HepG2 (cell line): Measurements from ENCODE around the gene ZNF547. TPM values are rescaled to one million over a fixed set of nuclear protein-coding genes. Genes with fewer than 3 reads are reported as not detected.
A peak's percentile ranks its signal among the peaks of the same experiment; 100 is the strongest.

ENCODE experiments used
- ATF1 ChIP-seq: IDR thresholded peaks from 2 replicates; pipeline ENCODE4 v1.6.1; 2016; ENCODE audit warnings: mild to moderate bottlenecking, control low read depth
- BRD4 ChIP-seq: sonication (generic); formaldehyde crosslinking; IDR thresholded peaks from 2 replicates; pipeline ENCODE4 v1.4.0; 2020; ENCODE audit warnings: missing genetic modification reagents
- EED ChIP-seq: sonication (generic); formaldehyde crosslinking; IDR thresholded peaks from 2 replicates; pipeline ENCODE4 v1.5.0; 2020; ENCODE audit warnings: mild to moderate bottlenecking, missing genetic modification reagents
- FOXO4 ChIP-seq: sonication (generic); formaldehyde crosslinking; conservative IDR thresholded peaks from 2 replicates; pipeline ENCODE4 v1.8.1; 2023; ENCODE audit warnings: missing genetic modification reagents
- GPN1 ChIP-seq: sonication (generic); formaldehyde crosslinking; IDR thresholded peaks from 2 replicates; pipeline ENCODE4 v1.5.1; 2020; ENCODE audit warnings: missing genetic modification reagents, borderline replicate concordance
- HMGXB4 ChIP-seq, 2 experiments: sonication (generic) in 1 of 2; formaldehyde crosslinking in 1 of 2; IDR thresholded peaks; 2 replicates each; pipeline versions ENCODE4 v1.4.0 to v1.6.1; 2018 to 2020; ENCODE audit warnings: missing genetic modification reagents in 2 of 2, borderline replicate concordance in 1 of 2, low read depth in 1 of 2, mild to moderate bottlenecking in 1 of 2, missing biosample characterization in 1 of 2
- JUN ChIP-seq: sonication (generic); formaldehyde crosslinking; IDR thresholded peaks from 2 replicates; pipeline ENCODE4 v1.4.0; 2020; ENCODE audit warnings: mild to moderate bottlenecking, missing genetic modification reagents
- KDM5A ChIP-seq: fragments of 200-600 bp; sonication (generic); IDR thresholded peaks from 2 replicates; pipeline ENCODE4 v1.7.0; 2018; ENCODE audit warnings: antibody characterized with exemption, mild to moderate bottlenecking, low read length, borderline replicate concordance
- NFYB ChIP-seq: sonication (generic); formaldehyde crosslinking; IDR thresholded peaks from 2 replicates; pipeline ENCODE4 v1.4.0; 2020; ENCODE audit warnings: missing genetic modification reagents
- NPAS2 ChIP-seq: sonication (generic); formaldehyde crosslinking; IDR thresholded peaks from 2 replicates; pipeline ENCODE4 v1.8.0; 2022; ENCODE audit warnings: mild to moderate bottlenecking, missing genetic modification reagents, borderline replicate concordance
- PRDM4 ChIP-seq: sonication (generic); formaldehyde crosslinking; IDR thresholded peaks from 2 replicates; pipeline ENCODE4 v1.9.0; 2021; ENCODE audit warnings: missing genetic modification reagents, borderline replicate concordance
- SRSF9 ChIP-seq: fragments of 200-400 bp; formaldehyde crosslinking; IDR thresholded peaks from 2 replicates; pipeline ENCODE4 v1.6.1; 2018; ENCODE audit warnings: borderline replicate concordance, mild to moderate bottlenecking, low read depth, low read length; ENCODE audit not compliant: insufficient read depth, poor library complexity, severe bottlenecking
- TBP ChIP-seq: sonication (generic); formaldehyde crosslinking; IDR thresholded peaks from 2 replicates; pipeline ENCODE4 v1.5.0; 2020; ENCODE audit warnings: missing genetic modification reagents
- TFDP2 ChIP-seq: sonication (generic); formaldehyde crosslinking; IDR thresholded peaks from 2 replicates; pipeline ENCODE4 v1.4.0; 2020; ENCODE audit warnings: missing genetic modification reagents
- ZBTB14 ChIP-seq: sonication (generic); formaldehyde crosslinking; IDR thresholded peaks from 2 replicates; pipeline ENCODE4 v1.4.0; 2020; ENCODE audit warnings: missing genetic modification reagents
- ZMAT5 ChIP-seq: sonication (generic); formaldehyde crosslinking; IDR thresholded peaks from 2 replicates; pipeline ENCODE4 v1.5.0; 2020; ENCODE audit warnings: mild to moderate bottlenecking, low read depth, missing genetic modification reagents, borderline replicate concordance
- ZNF333 ChIP-seq: sonication (generic); formaldehyde crosslinking; IDR thresholded peaks from 2 replicates; pipeline ENCODE4 v1.4.0; 2020; ENCODE audit warnings: mild to moderate bottlenecking, missing genetic modification reagents, borderline replicate concordance
- ZNF891 ChIP-seq: sonication (generic); formaldehyde crosslinking; IDR thresholded peaks from 2 replicates; pipeline ENCODE4 v1.5.0; 2020; ENCODE audit warnings: mild to moderate bottlenecking, missing genetic modification reagents
- ZSCAN29 ChIP-seq: sonication (generic); formaldehyde crosslinking; conservative IDR thresholded peaks from 2 replicates; pipeline ENCODE4 v1.4.0; 2020; ENCODE audit warnings: mild to moderate bottlenecking, missing genetic modification reagents
- ZSCAN30 ChIP-seq: sonication (generic); formaldehyde crosslinking; IDR thresholded peaks from 2 replicates; pipeline ENCODE4 v1.5.0; 2020; ENCODE audit warnings: mild to moderate bottlenecking, missing genetic modification reagents
- polyA plus RNA-seq, 8 experiments: library from polyadenylated mRNA; depleted of rRNA in 3 of 8; stranded (reverse) in 7 of 8; unstranded in 1 of 8; fragments of >200 nt; fragmentation: Illumina TruSeq in 4 of 8; extraction: Trizol in 4 of 8; gene quantifications; 2 replicates each; pipeline versions ENCODE4 v1.2.1 to v1.2.3, GENCODE V29; 2011 to 2016; ENCODE audit warnings: low read depth in 4 of 8, missing spikeins in 1 of 8, mixed read lengths in 1 of 8; ENCODE audit not compliant: insufficient read depth in 1 of 8
- total RNA-seq, 5 experiments: library from RNA; depleted of rRNA; stranded (reverse); fragments of >200 nt; fragmentation: Illumina TruSeq; extraction: Trizol; gene quantifications; 2 replicates each; pipeline ENCODE4 v1.2.3, GENCODE V29; 2016; ENCODE audit warnings: low read depth in 1 of 5

ZNF547 gene
- total and polyA plus RNA-seq, 2 of the 13 experiments (the other 11 are each of a cell fraction or from before 2014, with no cell fraction given) = 2.0 to 2.6 TPM

GRCh38 chr19:57362997-57363687, at the start of gene ZNF547, which contains the start of gene TRAPPC2B (continued):
- no peak for TF ChIP-seq ZMAT5 (CRISPR knock-in tag)
- peak; percentile 98 for TF ChIP-seq ATF1
- TF ChIP-seq TBP (CRISPR knock-in tag) = no peak
- no peak for TF ChIP-seq ZNF333 (CRISPR knock-in tag)
- no peak; the same call in 1 of the 2 replicates for TF ChIP-seq ZNF891 (CRISPR knock-in tag)
- TF ChIP-seq PRDM4 (CRISPR knock-in tag) = no peak
- TF ChIP-seq KDM5A = peak; percentile 71; the same call in 1 of the 2 replicates
- no peak; the same call in 1 of the 2 replicates for TF ChIP-seq EED (CRISPR knock-in tag)
- peak; percentile 92 for TF ChIP-seq NFYB (CRISPR knock-in tag)
- TF ChIP-seq SRSF9 = no peak
- no peak for TF ChIP-seq NPAS2 (CRISPR knock-in tag)
- TF ChIP-seq BRD4 (CRISPR knock-in tag) = no peak
- peak; percentile 12; the same call in 1 of the 2 replicates for TF ChIP-seq JUN
- TF ChIP-seq GPN1 = no peak
- TF ChIP-seq ZSCAN29 (CRISPR knock-in tag) = 0 out of 2 replicates have a peak, but pooled peaks have one; percentile 48
- peak; percentile 73 for TF ChIP-seq TFDP2
- peak; percentile 95 for TF ChIP-seq ZBTB14 (CRISPR knock-in tag)
- no peak for TF ChIP-seq ZSCAN30
- peak; percentile 72 to 76; a peak in 2 of 4 replicates for TF ChIP-seq HMGXB4 (CRISPR knock-in tag; IDR thresholded peaks at IDR 0.05; ENCODE audit: borderline replicate concordance in 1 of 2, low read depth in 1 of 2)
- TF ChIP-seq FOXO4 (CRISPR knock-in tag) = no peak
